ENCODE measurements around the gene WDR7.

The WDR7 gene

GRCh38 chr18:56953428-56954198, 302.5 kb downstream of the WDR7 start:
- no peak for DNase-seq

- DNase-seq, result no peak
Measured at GRCh38 chr18:56955490-56955889, 304.3 kb downstream of the WDR7 start.

DNA sequence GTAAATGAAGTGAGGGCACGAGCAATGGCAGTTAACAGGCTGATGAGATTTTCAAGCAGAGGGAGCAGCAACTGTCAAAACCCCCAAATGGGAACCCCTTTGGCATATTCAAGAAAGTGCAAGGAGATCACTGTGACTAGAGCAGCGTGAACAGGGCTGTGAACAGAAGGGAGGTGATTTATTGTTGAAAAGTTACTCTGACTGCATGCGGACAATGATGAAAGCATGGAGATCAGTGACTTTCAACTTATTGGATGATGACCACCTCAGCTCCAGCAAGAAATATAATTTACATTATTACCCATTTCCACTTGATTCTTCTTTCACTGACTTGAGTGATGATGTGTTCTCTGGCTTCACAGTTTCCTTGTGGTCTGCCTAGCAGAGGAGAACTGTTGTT, 308.0 kb downstream of the WDR7 start:
- DNase-seq, result no peak

DNA sequence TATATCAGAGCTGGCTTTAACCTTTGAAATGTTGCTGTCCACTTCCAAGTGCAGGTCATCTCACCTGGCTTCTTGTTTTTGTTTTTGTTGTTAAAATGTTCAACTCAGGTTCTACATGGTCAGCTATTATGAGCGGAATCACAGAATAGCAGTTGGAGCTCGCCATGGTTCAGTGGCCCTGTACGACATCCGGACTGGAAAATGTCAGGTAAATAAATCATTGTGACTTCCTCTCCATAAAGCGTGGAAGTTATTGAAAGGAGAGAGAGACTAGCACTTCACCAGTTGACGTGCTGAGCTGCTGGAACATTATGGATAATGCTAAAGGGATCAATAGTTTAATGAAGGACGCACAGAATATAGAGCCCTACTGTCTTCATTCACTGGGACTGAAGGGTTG, 311.2 kb downstream of the WDR7 start:
- DNase-seq, result no peak

GRCh38 chr18:56967035-56967434, 315.9 kb downstream of the WDR7 start:
- no peak for DNase-seq

GRCh38 chr18:56973487-56973886, 322.3 kb downstream of the WDR7 start:
- DNase-seq, result no peak

DNA sequence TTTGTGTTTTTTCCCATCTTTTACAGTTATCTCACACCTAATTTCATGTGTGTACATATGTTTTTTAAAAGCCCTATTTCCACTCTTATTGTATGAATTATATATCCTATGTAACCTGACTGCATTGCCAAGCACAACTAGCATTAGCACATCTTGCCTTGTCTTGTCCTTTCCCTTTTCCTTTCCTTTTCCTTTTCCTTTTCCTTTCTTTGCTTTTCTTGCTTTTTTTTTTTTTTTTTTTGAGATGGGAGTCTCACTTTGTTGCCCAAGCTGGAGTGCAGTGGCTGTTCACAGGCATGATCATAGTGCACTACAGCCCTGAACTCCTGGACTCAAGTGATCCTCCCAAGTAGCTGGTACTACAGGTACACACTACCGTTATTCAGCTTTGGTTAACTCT, 323.0 kb downstream of the WDR7 start:
- DNase-seq, result no peak

DNA sequence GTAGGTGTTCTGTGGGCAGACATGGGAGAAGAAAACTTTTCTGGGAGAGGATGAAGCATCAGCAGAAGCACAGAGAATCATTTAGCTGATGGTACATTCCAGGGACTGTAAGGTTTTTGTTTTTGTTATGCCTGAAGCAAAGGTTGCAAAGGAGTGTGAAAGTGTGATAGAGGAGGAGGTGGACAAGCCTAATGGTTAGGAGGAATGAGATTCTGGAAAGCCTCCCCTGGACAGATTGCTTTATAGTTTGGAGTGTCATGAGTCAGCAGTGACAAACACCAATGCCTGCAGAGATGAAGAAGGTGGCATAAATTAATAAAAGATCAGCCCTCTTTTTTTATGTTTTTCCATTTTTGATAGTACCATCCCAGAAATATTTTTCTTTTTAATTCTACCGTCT, 324.1 kb downstream of the WDR7 start:
- no peak for DNase-seq

DNA sequence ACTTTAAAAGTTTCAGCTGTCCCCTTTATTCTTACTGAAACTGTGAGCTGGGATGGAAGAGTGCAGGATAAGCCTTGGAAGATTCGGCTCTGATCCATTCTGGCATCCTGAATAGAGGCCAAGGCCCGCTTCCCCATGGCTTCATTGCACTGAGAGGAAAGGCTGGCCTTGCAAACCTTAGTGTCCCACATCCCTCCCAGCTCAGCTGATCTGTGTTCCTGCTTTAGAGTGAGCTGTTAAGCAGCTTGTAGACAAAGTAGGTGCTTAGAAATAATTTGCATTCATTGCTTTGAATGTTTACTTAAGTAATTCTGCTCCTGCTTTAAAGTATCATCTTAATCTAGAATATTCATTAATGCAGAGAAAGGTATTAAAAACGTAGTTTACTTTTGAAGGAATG, 326.1 kb downstream of the WDR7 start:
- DNase-seq, result no peak

- no peak for DNase-seq
Measured at GRCh38 chr18:56977771-56978170, 326.6 kb downstream of the WDR7 start.

GRCh38 chr18:56980151-56980550, 329.0 kb downstream of the WDR7 start:
- DNase-seq, result peak in 1 of 2 experiments; percentile 32

DNA sequence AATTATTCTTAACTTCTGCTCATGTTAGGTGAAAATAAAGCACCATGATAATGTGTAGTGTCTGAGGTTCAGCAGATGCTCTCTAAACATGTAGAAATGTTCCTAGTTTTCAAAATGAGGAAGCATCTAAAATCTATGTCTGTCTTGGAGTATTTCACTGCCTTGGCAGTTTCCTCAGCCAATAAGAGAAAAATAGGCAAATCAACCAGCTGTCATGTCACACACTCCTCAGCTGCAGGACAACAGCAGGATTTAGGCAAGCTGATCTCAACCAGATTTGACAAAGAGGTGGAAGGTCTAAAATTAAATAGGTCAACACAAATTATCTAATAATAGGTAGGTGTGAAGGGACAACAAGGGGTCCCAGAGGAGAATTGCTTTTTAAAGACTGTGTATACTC, 331.6 kb downstream of the WDR7 start:
- DNase-seq, result peak; percentile 1 to 35

GRCh38 chr18:56983275-56983992, 332.3 kb downstream of the WDR7 start:
- DNase-seq, result no peak

DNA sequence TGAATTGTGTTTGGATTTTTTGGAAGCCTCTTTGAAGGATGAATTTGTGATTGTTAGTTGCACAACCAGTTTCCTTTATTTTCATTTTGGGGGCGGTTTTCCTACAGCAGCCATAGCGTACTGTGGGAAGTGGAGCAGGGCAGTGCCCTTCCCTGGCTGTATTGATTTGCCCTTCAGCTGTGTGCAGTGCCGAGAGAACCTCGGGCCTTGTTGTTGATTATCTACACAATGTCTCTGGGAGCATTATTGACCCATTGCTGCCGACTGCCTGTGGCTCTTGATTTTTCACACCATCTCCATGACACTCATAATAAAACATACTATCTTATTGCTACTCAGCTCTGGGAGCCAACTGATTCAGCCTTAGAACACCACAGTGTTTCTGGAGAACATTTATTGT, 333.6 kb downstream of the WDR7 start:
- DNase-seq, result no peak

GRCh38 chr18:56986829-56987228, 335.7 kb downstream of the WDR7 start:
- DNase-seq, result no peak

DNA sequence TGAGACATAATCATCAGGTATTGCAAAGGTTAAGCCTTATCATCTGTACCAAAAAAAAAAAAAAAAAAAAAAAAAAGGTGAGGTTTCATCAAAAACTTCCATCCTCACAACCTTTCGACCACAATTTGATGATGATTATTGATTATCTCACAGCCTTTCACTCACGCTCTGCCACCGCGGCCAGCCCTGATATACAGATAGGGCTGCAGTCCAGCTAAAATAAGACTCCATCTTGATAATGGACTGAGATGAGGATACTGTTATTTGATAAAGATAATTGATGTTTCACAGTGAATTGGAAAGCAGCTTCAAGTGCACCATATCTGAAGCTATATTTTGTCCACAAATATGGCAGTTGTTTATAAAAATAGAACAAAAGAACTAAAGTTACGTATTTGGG, 336.1 kb downstream of the WDR7 start:
- no peak for DNase-seq

- no peak for DNase-seq
Measured at GRCh38 chr18:56988022-56988421, 336.9 kb downstream of the WDR7 start.

DNA sequence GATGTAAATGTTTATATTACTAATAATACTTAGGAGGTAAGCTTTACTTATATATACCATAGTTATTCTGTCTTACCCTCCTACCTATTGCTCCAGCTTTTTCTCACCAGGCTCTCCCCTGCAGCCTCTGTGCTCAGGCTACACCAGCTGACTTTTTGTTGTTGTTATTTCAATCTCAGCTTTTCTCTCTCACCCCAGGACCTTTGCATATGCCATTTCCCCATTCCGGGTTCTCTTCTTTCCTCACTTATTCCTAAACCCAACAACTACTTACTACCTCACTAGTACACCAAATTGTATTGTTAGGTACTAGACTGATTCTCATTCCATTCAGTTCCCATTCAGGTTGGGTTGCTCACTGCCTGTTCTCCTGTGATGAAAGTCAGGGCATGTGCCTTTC, 339.5 kb downstream of the WDR7 start:
- no peak for DNase-seq

DNA sequence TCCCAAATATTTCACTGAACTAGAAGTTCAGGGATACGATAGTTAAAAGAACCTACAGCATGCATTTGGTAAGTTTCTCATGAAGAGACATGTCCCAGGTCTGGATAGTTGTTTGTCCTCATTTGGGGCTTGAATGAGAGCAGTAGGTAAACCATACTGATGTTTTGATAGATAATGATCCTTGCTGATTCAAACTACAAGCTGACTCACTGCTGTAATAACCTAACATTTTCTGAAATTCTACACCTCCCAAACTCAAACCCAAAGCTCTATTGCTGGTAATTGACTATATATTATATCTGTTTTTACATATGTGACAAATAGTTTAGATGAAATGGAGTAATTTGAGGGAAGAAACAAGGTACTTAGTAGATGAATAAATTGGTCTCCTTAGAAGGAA, 341.6 kb downstream of the WDR7 start:
- DNase-seq, result no peak

DNA sequence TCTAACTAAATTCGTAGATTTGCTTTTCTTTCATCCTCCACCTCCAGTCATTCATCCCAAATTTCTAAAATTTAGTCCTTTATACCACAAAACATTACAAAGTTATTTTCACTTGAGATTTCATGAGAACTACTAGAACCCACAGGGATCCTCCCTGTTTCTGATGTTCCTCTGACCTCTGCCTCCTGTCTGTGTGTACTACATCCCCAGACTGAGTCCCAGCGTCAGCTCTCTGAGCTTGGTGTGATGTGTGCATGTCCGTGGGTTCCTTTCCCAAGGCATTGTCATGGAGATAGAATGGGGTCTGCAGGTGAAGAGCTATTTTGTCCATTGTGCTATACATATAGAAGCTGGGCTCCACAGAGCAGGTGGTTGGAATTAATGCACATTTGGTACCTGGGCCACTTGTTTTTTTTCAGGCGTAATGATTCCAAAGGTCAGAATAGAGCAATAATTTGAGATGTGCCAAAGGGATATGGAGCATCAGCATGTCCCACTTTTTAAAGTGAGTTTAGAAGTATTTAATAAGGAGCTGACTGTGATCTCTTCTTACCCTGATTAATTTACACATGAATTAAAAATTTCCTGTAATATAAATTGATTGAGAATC, 344.5 kb downstream of the WDR7 start:
- peak in 1 of 2 experiments; percentile 5 for DNase-seq

- DNase-seq, result no peak
Measured at GRCh38 chr18:56997200-56997599, 346.0 kb downstream of the WDR7 start.

- no peak for DNase-seq
Measured at GRCh38 chr18:56999823-57000222, 348.7 kb downstream of the WDR7 start.

DNA sequence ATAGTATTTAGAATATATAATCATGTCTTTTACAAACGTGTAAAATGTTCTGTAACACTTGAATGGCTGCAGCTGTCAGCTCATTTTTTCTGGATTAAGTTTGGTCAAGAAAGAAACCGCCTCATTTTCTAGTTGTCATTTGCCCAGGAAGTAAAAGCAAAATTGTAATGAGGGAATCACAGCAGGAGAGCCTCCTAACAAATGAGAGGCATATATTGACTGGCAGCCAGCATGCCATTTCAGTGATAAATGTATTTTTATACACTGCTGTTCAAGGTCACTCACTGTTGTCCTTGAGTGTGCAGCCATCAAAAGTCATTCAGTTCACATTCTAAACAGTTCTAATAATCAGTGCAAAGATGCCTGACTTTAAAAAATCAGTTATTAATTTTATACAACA, 351.5 kb downstream of the WDR7 start:
- peak; percentile 18 to 55 for DNase-seq

GRCh38 chr18:57003342-57003741, 352.2 kb downstream of the WDR7 start:
- no peak for DNase-seq
